Chondrocyte (in vitro differentiated cells): ENCODE measurements around the gene RASSF1. TPM values are rescaled to one million over a fixed set of nuclear protein-coding genes. Genes with fewer than 3 reads are reported as not detected.

Experiments used
- DNase-seq: peaks from one replicate; pipeline ENCODE4 v3.0.0; 2021; ENCODE audit warnings: mixed read lengths, low spot score
- H3K27ac Mint-ChIP-seq: one replicate; pipeline ENCODE4 v1.8.0; 2021; ENCODE audit warnings: mild to moderate bottlenecking, moderate library complexity, mixed read lengths; ENCODE audit not compliant: unreplicated experiment
- H3K27me3 Mint-ChIP-seq: 2 replicates; pipeline ENCODE4 v1.8.0; 2021; ENCODE audit warnings: low read depth, mixed read lengths
- H3K36me3 Mint-ChIP-seq: 2 replicates; pipeline ENCODE4 v1.8.0; 2021; ENCODE audit warnings: low read depth, mixed read lengths
- H3K4me1 Mint-ChIP-seq: 2 replicates; pipeline ENCODE4 v1.8.0; 2021; ENCODE audit warnings: low read depth, mild to moderate bottlenecking, mixed read lengths
- H3K4me3 Mint-ChIP-seq: one replicate; pipeline ENCODE4 v1.8.0; 2021; ENCODE audit warnings: mild to moderate bottlenecking, moderate library complexity, mixed read lengths; ENCODE audit not compliant: unreplicated experiment
- H3K9me3 Mint-ChIP-seq: 2 replicates; pipeline ENCODE4 v1.8.0; 2021; ENCODE audit warnings: low read depth, mixed read lengths
- CTCF ChIP-seq: fragments of 200-600 bp; sonication (generic); IDR thresholded peaks from 2 replicates; pipeline ENCODE4 v1.5.0; 2021; ENCODE audit warnings: antibody characterized with exemption, mild to moderate bottlenecking, moderate library complexity
- total RNA-seq: library from RNA; stranded (reverse); gene quantifications from 3 replicates; pipeline ENCODE4 v1.2.1, GENCODE V29; 2021

RASSF1 gene
- total RNA-seq, 1 donor from 2014 or later = 21.8 TPM

- H3K27me3 Mint-ChIP-seq = no peaks in the 10 kb centered on the region
- H3K4me3 Mint-ChIP-seq = no peak overlapping the region
- peaks cover 2% of the 10 kb centered on the region for H3K36me3 Mint-ChIP-seq
- DNase-seq = no peak
- no peaks in the 10 kb centered on the region for H3K9me3 Mint-ChIP-seq
- no peak overlapping the region for H3K27ac Mint-ChIP-seq
- peaks cover 31% of the 10 kb centered on the region for H3K4me1 Mint-ChIP-seq
- TF ChIP-seq CTCF = no peak
These were observed 15.0 kb downstream of the RASSF1 start for GRCh38 chr3:50325497-50326181.

GRCh38 chr3:50325113-50325480, 15.5 kb downstream of the RASSF1 start:
- H3K36me3 Mint-ChIP-seq = no peaks in the 10 kb centered on the region
- H3K27ac Mint-ChIP-seq = no peak overlapping the region
- H3K27me3 Mint-ChIP-seq = no peaks in the 10 kb centered on the region
- H3K4me1 Mint-ChIP-seq = peaks cover 37% of the 10 kb centered on the region
- TF ChIP-seq CTCF = no peak
- no peak overlapping the region for H3K4me3 Mint-ChIP-seq
- DNase-seq = no peak
- no peaks in the 10 kb centered on the region for H3K9me3 Mint-ChIP-seq

GRCh38 chr3:50324351-50325112, 16.1 kb downstream of the RASSF1 start:
- no peak overlapping the region for H3K4me3 Mint-ChIP-seq
- no peaks in the 10 kb centered on the region for H3K36me3 Mint-ChIP-seq
- H3K9me3 Mint-ChIP-seq = no peaks in the 10 kb centered on the region
- DNase-seq = no peak
- TF ChIP-seq CTCF = peak; percentile 86
- peaks cover 42% of the 10 kb centered on the region for H3K4me1 Mint-ChIP-seq
- H3K27me3 Mint-ChIP-seq = no peaks in the 10 kb centered on the region
- H3K27ac Mint-ChIP-seq = no peak overlapping the region

GRCh38 chr3:50323614-50324199, 16.9 kb downstream of the RASSF1 start:
- no peak for TF ChIP-seq CTCF
- Mint-ChIP-seq H3K4me1 (peaks cover 48% of the 10 kb centered on the region), H3K27me3 (no peaks in the 10 kb centered on the region), H3K9me3 (no peaks in the 10 kb centered on the region), H3K4me3 (no peak overlapping the region), H3K27ac (no peak overlapping the region), H3K36me3 (no peaks in the 10 kb centered on the region)
- no peak for DNase-seq

- DNase-seq = no peak
- no peak overlapping the region for H3K27ac Mint-ChIP-seq
- H3K27me3 Mint-ChIP-seq = no peaks in the 10 kb centered on the region
- peaks cover 2% of the 10 kb centered on the region for H3K36me3 Mint-ChIP-seq
- H3K9me3 Mint-ChIP-seq = no peaks in the 10 kb centered on the region
- no peak overlapping the region for H3K4me3 Mint-ChIP-seq
- no peak for TF ChIP-seq CTCF
- H3K4me1 Mint-ChIP-seq = peaks cover 48% of the 10 kb centered on the region
These were observed 17.5 kb downstream of the RASSF1 start for GRCh38 chr3:50323092-50323600.
